ENCODE measurements around the gene PFKFB2.

The PFKFB2 gene

GRCh38 chr1:207052911-207053769, at the start of gene PFKFB2:
Gene PFKFB2 (plus strand): TSS chr1:207053275. CDS start chr1:207054718, 1,443 bp downstream.
- DNase-seq: peak; percentile 92

GRCh38 chr1:207004931-207005830, 47.9 kb upstream of the PFKFB2 start:
- DNase-seq: no peak

GRCh38 chr1:207006083-207006482, 47.0 kb upstream of the PFKFB2 start:
- DNase-seq: no peak

- no peak for DNase-seq
These were observed 46.2 kb upstream of the PFKFB2 start for GRCh38 chr1:207006914-207007313.

DNA sequence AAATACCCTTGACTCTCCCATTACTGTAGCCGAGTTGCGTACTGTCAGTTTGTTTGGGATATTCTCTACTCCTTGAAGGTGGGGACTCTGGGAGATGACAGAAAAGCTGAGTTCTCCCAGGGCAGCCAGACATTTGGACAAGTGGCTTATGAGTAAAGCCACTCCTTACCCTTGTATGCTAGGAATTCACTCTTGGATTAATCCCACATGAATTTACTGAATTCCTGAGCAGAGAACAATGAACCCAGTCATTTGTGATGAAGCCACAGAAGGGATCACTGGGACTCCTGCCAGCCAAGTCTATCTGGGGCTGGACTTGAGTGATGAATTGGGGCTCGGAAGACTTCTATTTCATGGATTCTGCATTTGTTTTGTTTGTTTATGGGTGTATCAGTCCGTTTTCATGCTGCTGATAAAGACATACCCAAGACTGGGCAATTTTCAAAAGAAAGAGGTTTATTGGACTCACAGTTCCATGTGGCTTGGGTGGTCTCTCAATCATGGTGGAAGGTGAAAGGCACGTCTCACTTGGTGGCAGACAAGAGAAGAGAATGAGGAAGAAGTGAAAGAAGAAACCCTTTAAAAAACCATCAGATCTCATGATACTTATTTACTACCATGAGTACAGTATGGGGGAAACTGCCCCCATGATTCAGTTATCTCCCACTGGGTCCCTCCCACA, 45.6 kb upstream of the PFKFB2 start:
- no peak for DNase-seq

GRCh38 chr1:207009182-207009850, 43.8 kb upstream of the PFKFB2 start:
- DNase-seq: no peak

DNA sequence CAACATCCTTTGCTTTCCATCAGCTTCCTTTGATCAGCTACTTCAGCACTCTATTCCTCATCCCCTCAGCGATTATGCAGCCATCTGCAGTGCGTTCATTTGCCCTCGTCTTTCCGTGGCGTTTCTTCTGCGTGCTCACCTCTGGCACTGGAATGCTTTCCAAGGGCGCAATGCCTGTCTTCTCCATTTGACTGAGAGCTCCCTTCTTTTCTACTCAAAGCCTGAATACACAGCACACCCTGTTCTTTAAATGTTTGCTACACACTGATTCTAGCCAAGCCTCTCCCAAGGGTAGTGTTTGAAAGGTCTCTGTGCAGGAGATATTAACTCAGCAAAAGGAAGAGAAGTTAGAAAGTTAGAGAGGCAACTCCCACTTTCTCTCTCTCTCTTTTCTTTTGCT, 43.1 kb upstream of the PFKFB2 start:
- no peak for DNase-seq

GRCh38 chr1:207010726-207011125, 42.3 kb upstream of the PFKFB2 start:
- no peak for DNase-seq

- no peak for DNase-seq
These were observed 39.6 kb upstream of the PFKFB2 start for GRCh38 chr1:207013321-207014085.

GRCh38 chr1:207014728-207015127, 38.3 kb upstream of the PFKFB2 start:
- no peak for DNase-seq

DNA sequence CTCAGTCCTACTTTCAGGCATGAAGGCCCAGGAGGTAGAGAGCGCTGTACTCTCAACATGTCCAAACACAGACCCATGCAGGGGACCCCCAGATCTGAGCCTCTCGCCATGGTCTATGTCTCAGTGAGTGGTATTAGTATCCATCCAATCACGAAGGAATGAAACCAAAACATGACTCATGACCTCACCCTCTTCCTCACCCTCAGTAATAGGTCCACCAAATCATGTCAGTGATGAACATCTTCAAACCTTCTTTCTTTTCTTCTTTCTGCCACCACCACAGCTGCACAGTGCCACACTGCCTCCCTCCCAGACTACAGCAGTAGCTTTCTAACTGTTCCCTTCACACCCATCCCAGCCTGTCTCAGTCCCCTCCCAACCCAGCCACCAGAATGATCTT, 37.3 kb upstream of the PFKFB2 start:
- DNase-seq: no peak

GRCh38 chr1:207017615-207018559, 35.2 kb upstream of the PFKFB2 start:
- DNase-seq: no peak

- DNase-seq: no peak
These were observed 34.4 kb upstream of the PFKFB2 start for GRCh38 chr1:207018707-207019106.

DNA sequence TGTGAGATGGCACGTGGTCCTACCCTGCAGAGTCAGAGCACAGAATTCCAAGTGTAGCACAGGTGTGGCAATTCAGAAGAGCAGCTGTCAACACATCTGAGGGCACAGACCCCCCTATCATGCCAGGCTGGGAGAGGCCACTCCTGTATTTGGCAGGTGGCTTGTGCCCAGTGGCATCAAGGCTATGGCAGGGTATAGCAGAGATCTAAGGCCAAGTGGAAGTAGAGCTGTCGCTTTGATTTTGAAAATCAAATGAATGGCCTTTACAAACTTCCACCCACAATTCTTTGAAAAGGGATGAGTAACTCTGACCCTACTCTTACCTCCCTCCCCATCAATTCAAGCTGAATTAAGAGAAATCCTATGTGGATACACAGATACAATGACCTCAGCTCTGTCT, 33.9 kb upstream of the PFKFB2 start:
- DNase-seq: no peak

- DNase-seq: no peak
These were observed 33.4 kb upstream of the PFKFB2 start for GRCh38 chr1:207019661-207020060.

DNA sequence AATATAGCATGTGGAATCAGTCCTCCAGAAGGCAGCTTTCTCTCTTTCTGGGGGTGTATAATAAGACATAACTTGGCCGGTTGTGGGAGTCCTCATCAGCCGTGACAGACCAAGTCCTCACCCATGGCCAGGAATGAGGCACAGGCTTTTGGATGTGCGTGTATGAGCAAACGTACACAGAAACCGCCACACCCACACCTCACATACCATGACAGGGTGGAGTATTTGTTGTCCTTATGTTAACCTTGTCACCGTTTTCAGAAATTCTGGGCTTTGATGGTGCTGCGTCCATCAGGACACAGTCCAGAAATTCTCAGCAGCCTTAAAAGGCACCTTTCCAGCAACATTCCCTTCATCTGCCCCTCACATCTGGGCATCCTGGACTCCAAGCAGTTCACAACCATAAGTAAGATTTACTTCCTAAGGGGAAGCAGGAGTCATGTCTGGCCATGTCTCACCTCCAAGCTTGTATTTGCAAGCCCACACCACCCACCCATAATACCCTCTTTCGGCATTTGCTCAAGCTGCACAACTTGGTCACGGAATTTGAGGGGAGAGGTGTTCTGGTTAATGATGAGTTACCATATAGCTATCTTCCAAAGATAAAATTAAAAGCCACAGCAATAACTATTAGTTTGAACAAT, 32.9 kb upstream of the PFKFB2 start:
- DNase-seq: no peak

DNA sequence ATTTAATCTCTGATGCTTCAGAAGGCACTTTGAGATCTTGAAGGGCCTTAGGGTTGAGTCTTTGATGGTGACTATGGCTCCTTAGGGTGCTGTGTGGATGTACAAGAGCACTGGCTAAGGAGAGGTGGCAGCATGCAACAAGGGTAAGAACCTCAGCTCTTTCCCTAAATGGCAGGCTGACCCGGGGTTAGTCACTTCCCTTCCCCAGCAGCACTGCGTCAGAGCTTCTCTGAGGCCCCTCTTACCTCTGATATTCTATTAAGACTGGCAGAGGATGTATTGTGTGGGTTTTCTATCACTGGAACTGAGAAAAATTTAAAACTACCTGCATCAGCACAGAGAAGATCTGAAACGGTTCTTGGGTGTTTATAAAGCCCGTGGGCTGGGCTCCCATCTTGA, 32.4 kb upstream of the PFKFB2 start:
- no peak for DNase-seq

DNA sequence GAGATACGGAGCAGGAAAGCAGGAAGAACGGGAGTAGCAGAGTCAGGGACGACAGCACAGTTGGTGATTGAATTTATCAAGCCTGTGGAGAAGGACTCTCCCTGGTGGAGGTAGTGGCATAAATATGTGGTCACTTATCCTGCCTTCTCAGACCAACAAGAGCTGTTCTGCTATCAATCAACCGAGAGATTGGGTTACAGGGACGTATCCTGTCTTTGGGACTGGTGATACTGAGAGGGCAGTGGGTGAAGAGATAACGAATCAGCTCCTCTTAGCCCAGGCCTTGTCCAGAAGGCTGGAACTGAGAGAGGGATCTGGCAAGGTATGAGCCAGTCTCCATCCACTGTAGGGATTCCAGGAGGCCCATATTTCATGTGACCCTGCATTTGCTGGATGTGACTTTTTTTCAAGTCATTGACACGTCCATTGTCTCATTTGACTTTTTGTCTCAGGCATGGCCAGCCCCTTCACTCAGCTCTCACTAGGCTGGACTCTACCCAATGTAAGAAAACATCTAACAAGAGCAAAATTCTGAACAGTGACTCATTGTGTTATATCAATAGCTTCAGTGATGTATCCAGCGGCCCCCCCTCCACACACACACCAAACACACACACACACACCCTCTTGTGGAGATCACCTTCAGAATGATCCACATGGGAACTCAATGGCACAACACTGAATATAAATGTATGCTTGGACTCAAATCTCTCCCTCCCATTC, 31.8 kb upstream of the PFKFB2 start:
- no peak for DNase-seq

- DNase-seq: no peak
These were observed 31.0 kb upstream of the PFKFB2 start for GRCh38 chr1:207021876-207022596.

All from NCI-H524 treated with DMSO at 0.1 percent for 48 hours (cell line).